ENCODE data around the gene SHMT1.
"Not testable (repeated sequence)": the region's sequence is repeated elsewhere in the genome, so short reads cannot be mapped to it uniquely, and the experiment has no call there.

SHMT1 gene

DNA sequence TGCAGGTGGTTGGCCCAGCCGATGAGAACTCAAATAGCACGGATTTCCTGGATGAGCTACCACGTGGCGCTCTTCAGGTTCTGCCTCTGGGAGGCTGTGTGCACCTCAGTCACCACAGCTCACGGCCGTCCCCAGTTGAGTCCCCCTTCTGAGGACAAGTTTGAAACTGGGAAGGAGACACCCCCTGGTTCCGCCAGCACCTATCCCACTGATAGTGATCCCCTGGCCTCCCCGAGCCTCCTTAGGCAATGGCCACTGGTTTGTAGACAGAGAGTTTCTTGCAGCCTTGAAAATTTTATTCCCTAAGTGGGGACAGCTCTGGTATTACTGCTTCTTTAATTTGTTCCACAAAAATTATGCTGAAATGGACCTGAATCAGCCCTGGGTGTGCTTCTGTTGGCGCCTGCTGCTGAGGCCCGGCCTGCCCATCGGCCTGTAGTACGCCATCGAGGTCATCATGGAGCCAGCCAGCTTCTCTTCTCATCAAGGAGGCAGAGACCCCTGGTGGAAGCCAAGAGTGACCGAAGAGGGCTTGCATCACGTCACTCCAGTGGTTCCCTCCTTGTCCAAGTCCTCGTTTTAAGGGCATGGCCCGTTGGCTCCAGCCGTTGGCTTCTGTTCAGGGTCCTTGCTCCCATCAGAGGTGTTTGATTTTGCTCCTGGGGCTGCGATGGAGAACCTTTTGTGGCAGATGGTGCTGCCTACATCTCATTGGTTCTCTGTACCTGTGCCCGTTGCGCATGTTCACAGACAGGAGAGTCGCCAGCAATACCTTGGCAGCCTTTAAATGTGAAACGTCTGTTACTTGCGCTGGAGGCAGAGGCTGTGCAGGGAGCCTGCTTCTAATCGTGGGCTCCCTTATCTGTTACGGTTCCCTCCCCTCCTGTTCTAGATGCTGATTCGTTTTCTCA, 39.0 kb downstream of the SHMT1 start:
- DNase-seq, result no peak

DNA sequence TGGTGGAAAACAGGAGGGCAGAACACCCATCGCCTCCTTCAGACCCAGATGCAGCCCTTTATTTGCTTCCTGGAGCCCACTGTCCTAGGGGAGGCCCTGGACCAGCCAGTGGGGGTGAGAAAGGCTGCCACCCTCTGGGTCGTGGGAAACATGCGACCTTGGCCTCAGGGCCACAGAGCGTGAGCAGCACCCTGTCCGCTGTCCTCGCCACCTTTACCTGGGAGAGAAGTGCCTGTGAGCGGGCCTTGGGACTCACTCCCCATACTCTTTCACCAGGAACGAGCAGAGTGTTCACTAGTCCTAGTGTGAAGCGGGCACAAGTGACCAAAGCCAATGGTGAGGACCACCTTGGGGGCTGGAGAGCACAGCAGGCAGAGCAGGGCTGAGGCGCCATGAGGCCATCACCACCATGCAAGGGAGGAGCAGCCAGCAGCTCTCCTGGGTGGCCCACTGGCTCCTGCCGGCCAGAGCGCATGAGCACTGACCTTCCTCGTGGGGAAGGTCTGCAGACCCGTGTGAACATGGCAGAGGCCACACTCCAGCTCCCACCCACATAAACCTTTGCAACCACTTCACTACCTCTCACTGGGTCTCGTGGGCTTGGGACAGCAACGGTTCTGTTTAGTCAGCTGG, 39.7 kb downstream of the SHMT1 start:
- no peak for DNase-seq

DNA sequence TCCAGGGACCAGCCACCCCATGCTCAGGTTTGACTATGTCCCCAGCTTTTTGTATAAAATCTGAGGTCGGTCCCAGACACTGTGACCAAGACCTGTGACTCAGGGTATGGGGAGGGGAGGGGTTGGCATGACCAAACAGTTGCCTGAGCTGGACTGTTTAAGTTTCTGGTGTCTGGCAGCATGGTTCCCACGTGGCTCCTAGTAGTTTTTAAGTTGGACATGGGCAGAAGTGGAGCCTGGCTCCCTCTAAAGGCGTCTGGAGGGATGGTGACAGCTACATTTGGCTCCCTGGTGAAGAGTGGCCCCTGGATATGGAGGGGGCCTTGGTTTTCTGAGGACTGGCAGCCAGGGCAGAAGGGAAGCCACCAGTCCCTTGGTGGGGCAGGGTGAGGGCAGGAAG, 40.3 kb downstream of the SHMT1 start:
- DNase-seq, result no peak

DNA sequence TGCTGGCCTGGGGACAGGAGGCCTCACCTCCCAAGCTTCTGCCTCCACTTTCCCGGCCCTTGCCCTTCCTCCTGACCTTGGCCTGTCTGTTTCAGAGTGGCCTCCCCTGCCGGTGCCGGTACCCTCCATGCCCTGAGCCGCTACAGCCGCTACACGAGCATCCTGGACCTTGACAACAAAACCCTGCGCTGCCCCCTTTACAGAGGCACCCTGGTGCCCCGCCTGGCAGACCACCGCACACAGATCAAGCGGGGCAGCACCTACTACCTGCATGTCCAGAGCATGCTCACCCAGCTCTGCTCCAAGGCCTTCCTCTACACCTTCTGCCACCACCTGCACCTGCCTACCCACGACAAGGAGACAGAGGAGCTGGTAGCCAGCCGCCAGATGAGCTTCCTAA, 40.8 kb downstream of the SHMT1 start:
- DNase-seq, result no peak

DNA sequence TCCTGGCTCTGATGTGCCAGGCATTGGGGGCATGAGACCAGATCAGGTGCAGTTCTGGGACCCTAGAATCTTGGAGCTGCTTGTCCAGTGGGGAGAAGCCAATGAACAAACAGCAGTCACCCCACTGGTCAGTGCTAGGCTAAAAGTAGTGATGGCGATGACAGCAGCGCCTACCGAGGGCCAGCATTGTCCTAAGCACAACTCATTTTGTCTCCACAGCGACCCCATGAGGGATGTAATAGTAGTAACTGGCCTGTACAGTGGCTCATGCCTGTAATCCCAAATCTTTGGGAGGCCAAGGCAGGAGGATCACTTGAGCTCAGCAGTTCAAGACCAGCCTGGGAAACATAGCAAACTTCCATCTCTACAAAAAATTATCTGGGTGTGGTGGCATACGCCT, 42.0 kb downstream of the SHMT1 start:
- DNase-seq, result no peak

DNA sequence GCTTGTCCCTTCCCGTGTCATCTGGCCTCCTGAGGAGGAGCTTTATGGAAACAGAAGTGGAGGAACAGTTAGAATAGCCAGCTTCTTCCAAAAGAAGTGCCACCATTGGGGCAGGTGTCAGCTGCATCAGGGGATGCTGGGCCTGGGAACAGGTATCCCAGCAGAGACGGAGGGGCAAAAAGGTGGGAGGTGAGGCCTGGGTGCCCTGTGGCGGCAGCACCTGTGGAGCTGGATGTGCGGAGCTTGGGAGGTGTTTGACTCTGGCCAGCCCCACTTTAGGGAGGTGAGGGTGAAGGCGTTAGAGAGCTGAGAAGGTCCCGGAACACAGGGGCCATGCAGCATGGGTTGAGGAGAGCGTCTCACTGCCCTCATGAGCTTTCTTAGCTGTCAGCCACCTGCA, 43.0 kb downstream of the SHMT1 start:
- no peak for DNase-seq

DNA sequence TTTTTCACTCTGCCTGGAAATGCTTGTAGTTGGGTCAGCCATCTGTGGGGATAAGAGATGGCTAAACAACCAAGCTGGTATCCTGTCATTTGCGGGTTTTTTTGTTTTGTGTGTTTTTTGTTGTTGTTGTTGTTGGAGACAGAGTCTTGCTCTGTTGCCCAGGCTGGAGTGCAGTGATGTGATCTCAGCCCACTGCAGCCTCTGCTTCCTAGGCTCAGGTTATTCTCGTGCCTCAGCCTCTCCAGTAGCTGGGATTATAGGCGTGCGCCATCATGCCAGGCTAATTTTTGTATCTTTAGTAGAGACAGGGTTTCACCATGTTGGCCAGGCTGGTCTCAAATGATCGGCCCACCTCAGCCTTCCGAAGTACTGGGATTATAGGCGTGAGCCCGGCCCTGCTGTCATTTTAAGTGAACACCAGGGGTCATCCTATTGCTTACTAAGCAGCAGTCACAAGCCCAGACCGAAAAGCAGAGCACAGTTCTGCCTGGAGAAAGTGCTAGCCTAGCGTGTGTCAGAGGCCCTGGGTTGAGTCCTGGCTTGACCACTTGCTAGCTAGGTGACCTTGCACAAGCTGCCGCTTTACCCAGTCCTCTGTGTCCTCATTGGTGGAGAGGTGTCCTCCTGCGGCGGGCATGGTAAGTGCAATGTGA, 43.6 kb downstream of the SHMT1 start:
- peak; percentile 15 for DNase-seq

DNA sequence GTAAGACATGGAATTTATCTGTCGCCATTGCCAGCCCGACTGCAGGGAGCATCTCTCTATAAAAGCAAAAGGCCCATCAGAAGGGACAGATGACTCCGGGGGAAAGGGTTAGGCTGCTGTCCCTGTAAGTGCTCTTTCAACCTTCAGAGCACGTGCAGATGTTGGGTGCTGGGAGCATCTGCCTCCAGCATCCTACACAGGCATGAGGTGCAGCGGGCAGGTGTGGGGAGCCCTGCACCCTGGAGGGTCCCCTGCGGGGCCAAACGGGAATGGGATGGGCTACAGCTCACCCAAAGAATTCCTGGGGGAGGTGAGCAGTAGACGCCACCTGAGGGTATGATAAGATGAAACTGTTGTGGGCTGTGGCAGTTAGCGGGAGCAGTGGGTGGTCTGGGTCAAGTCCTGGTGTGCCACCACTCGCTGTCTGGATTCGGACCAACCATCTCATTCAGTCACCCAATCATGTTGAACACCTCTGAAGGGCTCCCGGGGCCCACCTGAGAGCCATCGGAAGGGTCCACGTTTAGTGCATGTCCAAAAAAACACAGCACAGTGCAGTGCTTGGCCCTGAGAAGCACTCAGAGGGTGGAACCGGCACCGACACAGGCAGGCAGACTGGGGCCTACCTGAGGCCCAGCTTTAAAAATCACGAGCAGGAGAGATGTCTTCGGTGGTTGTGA, 44.4 kb downstream of the SHMT1 start:
- DNase-seq, result no peak

DNA sequence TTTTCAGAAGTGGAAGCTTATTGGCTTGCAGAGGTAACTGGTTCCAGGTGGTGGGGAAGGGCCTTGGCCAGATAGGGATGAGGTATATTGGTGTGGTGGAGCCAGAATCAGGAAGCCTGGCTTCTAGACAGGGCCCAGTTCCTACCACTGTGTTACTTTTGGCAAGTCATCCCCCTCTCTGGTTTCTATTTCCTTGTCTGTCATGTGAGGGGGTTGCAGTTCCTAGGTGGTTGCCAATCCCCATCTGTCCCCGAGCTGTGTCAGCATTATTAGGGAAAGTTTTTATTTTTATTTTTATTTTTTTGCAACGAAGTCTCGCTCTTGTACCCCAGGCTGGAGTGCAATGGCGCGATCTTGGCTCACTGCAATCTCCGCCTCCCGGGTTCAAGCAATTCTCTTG, 45.2 kb downstream of the SHMT1 start:
- no peak for DNase-seq

DNA sequence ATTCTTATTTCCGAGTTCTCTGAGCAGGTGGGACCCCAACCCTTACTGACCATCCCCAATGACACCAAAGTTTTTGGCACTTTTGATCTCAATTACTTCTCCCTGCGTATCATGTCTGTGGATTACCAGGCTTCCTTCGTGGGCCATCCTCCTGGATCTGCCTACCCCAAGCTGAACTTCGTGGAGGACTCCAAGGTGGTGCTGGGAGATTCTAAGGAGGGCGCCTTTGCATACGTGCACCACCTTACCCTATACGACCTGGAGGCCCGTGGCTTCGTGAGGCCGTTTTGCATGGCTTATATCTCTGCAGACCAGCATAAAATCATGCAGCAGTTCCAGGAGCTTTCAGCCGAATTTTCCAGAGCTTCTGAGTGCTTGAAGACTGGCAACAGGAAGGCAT, 47.4 kb downstream of the SHMT1 start:
- no peak for DNase-seq

DNA sequence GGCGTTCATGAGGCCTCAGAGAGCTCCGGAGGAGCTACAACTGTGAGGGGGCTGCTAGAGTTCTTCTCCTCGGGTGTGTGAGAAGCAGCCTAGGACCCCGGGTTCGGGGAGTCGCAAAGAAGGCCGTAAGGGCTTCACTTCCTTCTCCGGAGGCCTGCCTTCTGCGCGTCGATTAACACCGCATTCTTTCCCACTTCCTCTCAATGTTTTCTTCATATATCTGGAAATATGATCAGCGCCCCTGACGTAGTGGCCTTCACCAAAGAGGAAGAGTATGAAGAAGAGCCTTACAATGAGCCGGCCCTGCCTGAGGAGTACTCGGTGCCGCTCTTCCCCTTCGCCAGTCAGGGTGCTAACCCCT, 47.8 kb downstream of the SHMT1 start:
- DNase-seq, result no peak

DNA sequence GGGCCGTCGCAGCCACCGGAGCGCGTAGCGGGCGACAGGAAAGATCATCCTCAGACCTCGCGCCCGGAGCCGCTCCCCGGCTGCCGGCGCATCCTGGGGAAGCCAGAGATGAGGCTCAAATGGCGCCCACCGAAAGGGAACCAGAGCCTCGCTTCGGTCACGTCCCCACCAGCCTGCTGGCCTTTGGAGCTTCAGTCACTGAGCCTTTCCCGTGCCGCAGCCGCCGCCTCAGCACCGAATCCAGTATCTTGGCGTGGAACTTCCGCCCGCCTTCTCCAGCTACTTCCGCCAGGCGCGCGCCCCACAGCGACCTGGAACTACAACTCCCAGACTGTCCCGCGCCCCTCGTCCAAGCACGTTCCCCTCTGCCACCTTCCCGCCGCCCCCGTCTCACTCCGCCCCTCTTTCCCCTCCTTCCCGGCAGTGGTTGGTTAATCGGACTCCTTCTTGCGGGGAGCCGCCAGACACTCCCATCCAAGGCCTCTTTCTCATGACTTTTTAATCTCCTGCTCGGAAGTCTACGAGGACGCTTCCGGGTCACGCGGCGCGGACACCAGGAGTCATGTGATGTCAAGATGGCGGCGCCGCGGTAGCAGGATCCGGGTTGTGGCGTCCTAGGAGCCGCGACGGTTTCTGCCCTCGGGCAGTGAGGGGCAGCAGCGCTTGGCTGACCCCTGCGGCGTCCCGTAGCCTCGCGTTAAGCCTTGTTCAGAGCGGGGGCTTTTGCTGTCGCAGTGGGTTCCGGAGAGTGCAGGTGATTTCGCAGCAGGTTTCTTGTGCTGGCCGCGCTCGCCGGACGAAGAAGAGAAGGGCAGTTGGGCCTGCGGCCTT, 48.4 kb downstream of the SHMT1 start, which contains the start of the genes SMCR8 and TOP3A:
TSS of gene SMCR8 (plus strand) at position 563 of the 831 bp plus-strand sequence. CDS start 497 bp downstream, outside the sequence.
TSS of gene TOP3A (minus strand) at position 264 of the 831 bp plus-strand sequence. CDS start at position 48, 216 bp downstream.
- peak; percentile 99 for DNase-seq

DNA sequence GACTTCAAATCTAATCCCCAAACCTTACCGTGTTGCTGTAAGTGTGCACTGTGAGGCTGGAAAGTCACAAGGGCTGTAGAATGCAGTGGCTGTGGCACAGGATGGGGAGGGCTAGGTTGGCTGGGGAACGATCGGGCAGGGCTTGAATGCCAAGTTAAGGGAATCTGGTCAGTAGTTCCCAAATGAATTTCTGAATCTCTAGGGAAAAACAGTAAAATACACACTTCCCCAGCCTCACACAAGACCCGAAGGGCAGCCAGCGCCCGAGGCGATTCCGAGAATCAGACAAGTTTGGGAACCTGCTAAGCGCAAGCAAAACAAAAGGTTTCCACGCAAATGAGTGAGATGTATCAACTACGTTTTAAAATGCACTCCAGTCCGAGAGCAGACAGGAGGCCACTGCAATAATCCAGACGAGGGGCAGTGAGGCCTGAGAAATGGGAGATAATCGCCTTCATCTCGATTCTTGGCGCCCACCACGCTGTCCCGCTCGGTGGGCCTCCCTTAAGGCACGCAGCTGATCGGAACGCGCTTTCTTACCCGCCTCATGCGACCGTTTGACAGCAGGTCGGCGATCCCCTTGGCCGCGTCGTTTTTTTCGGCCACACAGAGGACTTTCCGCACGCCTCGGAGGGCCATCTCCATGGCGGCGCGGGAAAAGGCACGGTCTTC, 49.2 kb downstream of the SHMT1 start:
- DNase-seq, result peak; percentile 14

DNA sequence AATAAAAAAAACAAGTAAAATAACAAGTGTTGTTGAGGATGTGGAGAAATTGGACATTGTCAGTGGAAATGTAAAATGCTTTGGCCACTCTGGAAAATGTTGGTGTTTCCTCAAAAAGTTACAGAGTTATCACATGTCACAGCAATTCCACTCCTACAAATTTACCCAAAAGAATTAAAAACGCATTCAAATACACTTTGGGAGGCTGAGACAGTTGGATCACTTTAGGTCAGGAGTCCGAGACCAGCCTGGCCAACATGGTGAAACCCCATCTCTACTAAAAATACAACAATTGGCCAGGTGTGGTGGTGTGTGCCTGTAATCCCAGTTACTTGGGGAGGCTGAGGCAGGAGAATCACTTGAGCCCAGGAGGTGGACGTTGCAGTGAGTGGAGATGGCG, 54.1 kb downstream of the SHMT1 start:
- DNase-seq, result no peak

DNA sequence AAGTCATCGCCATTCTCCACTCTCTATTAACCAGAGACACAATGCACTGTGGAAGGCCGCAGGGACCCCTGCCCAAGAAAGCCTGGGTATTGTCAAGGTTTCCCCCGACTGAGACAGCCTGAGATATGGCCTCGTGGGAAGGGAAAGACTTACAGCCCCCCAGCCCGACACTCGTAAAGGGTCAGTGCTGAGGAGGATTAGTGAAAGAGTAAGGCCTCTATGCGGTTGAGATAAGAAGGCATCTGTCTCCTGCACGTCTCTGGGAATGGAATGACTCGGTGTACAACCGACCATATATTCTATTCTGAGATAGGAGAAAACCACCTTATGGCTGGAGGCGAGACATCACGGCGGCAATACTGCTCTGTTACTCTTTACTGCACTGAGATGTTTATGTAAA, 60.1 kb downstream of the SHMT1 start:
- not testable (repeated sequence) for DNase-seq

DNA sequence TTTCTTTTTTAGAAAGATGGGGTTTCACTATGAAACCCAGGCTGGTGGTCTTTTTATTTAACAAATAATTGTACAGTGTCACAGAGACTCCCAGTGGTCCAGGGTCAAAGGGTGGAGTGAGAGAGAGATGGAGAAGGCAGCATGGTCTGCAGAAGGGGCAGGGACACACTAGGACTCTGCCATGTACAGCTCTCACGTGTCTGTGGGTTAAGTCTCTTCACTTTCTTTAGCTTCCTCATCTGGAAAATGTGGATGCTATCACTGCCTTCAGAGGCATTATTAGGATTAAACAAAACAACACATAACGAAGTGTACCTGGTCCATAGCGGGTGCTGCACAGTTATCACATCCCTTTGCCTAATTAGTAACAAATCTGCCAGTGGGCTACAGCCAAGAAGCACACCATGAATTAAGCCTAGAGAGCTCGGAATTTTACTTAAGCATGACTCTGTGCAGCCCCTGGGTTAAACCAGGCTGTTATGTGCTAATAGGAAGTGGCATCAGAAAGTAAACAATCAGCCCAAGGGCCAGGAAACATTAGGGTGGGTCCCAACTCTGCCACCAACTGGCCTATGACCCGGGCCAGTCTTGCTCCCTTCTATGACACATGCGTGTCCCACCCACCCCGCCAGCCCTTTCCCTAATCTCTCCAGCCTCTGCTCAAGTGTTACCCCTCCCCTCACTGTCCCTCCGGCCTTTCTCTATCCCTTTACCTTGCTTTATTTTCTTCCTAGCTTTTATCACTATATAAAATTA, 62.4 kb downstream of the SHMT1 start:
- DNase-seq, result no peak

DNA sequence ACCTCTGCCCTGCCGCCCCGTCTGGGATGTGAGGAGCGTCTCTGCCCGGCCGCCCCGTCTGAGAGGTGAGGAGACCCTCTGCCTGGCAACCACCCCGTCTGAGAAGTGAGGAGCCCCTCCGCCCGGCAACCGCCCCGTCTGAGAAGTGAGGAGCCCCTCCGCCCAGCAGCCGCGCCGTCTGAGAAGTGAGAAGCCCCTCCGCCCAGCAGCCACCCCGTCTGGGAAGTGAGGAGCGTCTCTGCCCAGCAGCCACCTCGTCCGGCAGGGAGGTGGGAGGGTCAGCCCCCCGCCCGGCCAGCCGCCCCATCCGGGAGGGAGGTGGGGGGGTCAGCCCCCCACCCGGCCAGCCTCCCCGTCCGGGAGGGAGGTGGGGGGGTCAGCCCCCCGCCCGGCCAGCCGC, 65.3 kb downstream of the SHMT1 start:
- DNase-seq, result not testable (repeated sequence)

DNA sequence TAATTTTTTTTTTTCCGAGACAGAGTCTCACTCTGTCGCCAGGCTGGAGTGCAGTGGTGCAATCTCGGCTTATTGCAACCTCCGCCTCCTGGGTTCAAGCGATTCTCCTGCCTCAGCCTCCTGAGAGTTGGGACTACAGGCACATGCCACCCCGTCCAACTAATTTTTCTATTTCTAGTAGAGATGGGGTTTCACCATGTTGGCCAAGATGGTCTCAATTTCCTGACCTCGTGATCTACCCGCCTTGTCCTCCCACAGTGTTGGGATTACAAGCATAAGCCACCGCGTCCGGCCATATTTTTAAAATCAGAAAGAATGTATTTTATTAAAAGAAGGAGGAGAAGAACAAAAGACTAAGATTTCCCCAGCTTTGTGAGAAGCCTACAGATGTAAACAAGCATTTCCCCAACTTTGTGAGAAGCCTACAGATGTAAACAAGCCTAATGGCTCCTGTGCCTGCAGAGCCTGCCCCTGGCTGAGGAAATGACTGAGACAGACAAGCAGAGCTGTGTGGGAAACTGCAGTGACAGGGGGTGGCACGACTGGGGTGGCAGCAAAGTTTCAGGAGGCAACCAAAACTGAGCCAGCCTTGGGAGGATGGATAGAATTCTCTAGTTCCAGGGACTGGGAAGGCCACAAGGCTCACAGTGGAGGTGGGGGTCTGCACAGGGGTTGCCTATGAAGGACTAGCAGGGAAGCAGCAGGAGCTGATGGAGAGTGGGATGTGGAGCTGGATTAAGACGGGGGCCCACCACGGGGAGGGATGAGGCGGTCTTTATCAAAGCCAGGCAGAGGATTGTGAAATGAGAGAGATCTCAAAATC, 71.4 kb downstream of the SHMT1 start:
- DNase-seq, result no peak

DNA sequence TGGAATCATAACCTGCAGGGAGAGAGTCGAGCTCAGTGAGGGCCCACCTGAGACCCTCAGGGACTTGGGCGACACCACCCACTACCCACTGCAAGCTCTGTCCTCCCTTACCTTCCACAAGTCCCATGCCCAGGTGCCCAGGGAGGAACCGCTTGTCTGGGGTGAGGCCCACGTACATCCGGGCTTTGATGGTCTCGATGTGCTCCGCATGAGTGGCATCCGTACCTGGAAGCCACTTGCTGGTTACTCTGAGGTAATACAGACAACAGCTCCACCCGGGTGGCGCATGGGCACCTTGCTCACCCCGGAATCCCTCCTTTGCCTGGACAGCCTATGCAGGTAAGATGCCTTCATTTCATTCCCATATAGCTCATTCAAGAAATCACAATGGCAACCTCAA, 78.1 kb downstream of the SHMT1 start:
- DNase-seq, result no peak

DNA sequence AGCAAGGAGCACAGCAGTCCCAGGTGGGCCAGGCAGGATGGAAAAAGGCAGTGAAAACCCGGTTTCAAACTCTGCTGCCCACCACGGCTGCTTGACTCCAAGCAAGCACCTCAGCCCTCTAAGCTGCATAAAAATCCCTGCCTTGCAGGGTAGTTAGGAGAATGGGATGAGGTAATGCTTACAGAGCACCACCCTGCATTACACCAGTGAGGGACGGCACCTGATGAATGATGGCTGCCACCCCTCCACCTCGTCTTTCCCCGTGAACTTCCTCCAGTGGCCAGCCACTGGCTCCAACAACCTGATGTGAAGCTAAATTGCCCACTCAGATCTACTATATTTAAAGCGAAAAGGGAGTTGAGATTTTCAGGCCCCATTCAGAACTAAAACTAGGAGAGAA, 81.6 kb downstream of the SHMT1 start:
- no peak for DNase-seq

Data from NCI-H748 treated with DMSO at 0.1 percent for 48 hours (cell line).